HUDEP-2 (cell line): ENCODE results near the gene TNRC6A.

Experiments
- DNase-seq, 76 experiments: peaks; one replicate each; lab custom pipeline; 2025; ENCODE audit not compliant: unreplicated experiment in 76 of 76; lab: John Stamatoyannopoulos, UW

Gene TNRC6A

DNA sequence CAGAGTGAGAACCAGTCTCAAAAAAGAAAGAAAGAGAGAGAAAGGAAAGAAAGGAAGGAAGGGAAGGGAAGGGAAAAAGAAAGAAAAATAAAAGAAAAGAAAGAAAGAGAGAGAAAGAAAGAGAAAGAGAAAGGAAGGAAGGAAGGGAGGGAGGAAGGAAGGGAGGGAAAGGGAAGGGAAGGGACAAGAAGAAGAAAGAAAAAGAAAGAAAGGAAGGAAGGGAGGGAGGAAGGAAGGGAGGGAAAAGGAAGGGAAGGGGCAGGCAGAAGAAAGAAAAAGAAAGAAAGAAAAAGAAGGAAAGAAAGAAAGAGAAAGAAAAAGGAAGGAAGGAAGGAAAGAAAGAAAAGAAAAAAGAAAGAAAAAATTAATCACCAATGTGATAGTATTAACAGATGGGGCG is 132.0 kb downstream of the TNRC6A start:
- DNase-seq, result no peak

DNA sequence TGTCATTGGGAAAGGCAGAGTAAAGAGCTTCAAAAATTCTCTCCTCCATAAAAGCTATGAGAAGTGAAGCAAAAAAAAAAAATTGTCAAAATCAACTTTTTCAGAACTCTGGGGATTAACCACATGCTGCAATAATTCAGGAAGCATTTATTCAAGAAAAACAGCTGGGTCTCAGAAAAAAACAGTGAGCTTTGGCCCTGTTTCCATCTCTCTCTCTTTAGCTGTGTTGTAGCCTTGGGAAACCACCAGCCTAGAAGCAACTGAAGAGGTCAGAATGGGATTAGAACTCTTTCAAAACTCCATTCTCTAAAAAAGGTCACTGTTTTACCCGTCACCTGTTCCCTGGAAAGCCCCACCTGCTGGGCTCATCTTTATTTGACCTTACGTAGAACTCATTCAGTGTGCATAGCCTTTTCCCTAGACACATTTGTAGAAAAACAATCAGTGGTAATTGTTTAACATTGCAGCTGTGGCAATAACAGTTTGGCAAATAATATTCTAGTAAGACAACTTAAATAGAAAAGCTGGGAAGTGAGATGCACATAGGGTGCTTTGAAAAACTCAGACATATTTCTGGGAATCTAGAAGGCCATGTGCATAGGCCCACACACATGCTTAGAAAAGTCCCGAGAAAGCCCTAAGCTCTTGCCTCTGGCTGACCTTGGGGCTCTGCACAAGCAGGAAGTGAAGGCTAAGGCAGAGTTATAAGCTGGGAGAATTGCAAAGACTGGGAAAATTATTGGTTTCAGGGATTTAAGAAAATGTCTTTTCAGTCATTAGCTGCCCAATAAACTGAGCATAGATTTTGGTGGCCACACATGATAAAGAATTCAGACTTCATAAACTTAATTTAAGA is 134.4 kb downstream of the TNRC6A start:
- no peak for DNase-seq

DNA sequence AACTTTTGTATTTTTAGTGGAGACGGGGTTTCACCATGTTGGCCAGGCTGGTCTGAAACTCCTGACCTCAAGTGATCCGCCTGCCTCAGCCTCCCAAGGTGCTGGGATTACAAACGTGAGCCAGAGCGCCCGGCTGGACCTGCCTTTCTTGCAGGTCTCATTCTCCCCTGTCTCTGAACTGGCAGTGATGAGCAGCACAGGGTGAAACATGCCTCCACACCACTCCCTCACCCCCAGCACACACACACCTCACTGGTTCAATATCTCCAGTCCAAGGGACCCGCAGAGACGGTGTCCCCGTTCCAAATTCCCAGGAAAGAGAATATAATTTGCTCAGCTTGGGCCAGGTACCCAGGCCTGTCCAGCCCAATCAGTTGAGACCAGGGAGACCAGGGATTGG is 139.6 kb downstream of the TNRC6A start:
- DNase-seq, result no peak

DNA sequence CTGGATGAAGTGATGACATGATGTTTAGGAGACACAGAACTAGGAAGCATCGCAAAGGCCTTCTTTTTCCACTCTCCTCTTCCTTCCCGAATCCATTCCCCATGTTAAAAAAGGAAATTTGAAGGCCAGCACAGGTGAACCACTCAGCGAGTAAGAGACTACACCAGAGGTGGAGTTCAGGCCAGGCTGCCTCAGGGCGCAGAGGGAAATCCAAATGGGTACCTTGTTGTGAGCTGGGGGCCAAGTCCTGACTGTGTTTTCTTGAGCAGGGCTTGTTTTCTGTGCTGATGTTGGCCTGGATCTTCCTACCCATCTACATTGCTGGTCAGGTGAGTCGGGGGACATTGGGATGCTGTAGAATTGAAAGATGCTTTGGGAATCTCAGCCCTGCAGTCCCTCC is 142.4 kb downstream of the TNRC6A start:
- no peak for DNase-seq

DNA sequence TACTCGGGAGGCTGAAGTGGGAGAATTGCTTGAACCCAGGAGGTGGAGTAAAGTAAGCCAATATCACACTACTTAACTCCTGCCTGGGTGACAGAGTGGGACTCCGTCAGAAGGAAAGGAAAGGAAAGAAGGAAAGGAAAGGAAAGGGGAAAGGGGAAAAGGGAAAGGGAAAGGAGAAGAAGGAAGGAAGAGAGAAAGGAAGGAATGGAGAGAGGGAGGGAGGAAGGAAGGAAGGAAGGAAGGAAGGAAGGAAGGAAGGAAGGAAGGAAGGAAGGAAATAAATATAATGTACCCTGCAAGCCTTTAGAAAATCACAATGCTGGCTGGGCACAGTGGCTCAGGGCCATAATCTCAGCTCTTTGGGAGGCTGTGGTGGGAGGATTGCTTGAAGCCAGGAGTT is 143.6 kb downstream of the TNRC6A start:
- DNase-seq, result no peak

DNA sequence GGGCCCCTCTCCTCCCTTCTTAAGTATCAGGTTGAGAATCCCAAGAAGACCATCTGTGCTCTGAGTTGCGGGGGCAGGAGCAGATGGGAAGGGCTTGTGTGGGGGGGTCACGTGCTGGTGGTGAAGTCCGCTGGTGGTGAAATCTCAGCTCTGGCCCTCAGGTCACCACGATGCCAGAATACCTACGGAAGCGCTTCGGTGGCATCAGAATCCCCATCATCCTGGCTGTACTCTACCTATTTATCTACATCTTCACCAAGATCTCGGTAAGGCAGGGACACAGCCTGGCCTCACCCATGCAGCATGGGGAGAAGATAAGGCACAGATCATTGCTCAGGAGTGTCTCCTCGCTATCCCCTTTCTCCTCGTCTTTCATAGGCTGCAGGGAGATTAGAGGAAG is 146.0 kb downstream of the TNRC6A start:
- DNase-seq, result no peak
